ENCODE results near the gene MRPL55. TPM values are rescaled to one million over a fixed set of nuclear protein-coding genes. Genes with fewer than 3 reads are reported as not detected.

MRPL55 gene
- total RNA-seq, 1 donor from 2014 or later = 56.1 TPM

GRCh38 chr1:228147768-228148167 lies 38.7 kb upstream of the MRPL55 start:
- DNase-seq (ENCODE audit: low spot score) = no peak

- DNase-seq (ENCODE audit: low spot score) = no peak
These were observed 38.1 kb upstream of the MRPL55 start for GRCh38 chr1:228147151-228147693.

- no peak for DNase-seq (ENCODE audit: low spot score)
These were observed 37.5 kb upstream of the MRPL55 start for GRCh38 chr1:228146417-228147150.

- no peak for DNase-seq (ENCODE audit: low spot score)
These were observed 36.6 kb upstream of the MRPL55 start for GRCh38 chr1:228145463-228146416.

GRCh38 chr1:228144993-228145343 lies 35.9 kb upstream of the MRPL55 start:
- no peak for DNase-seq (ENCODE audit: low spot score)

- DNase-seq (ENCODE audit: low spot score) = no peak
These were observed 35.3 kb upstream of the MRPL55 start for GRCh38 chr1:228144193-228144992.

GRCh38 chr1:228143480-228144192 lies 34.5 kb upstream of the MRPL55 start:
- DNase-seq (ENCODE audit: low spot score) = no peak

GRCh38 chr1:228142701-228143136 lies 33.6 kb upstream of the MRPL55 start:
- DNase-seq (ENCODE audit: low spot score) = no peak

GRCh38 chr1:228142155-228142691 lies 33.1 kb upstream of the MRPL55 start:
- no peak for DNase-seq (ENCODE audit: low spot score)

- DNase-seq (ENCODE audit: low spot score) = no peak
These were observed 32.3 kb upstream of the MRPL55 start for GRCh38 chr1:228141226-228142044.

GRCh38 chr1:228140724-228141225 lies 31.7 kb upstream of the MRPL55 start:
- no peak for DNase-seq (ENCODE audit: low spot score)

GRCh38 chr1:228139931-228140723 lies 31.0 kb upstream of the MRPL55 start, which contains the start of gene GUK1:
Gene GUK1, plus strand, starts transcription at chr1:228140279. Its CDS starts 24 bp downstream, at chr1:228140303.
- DNase-seq (ENCODE audit: low spot score) = peak; percentile 100

GRCh38 chr1:228139406-228139930 lies 30.4 kb upstream of the MRPL55 start:
- DNase-seq (ENCODE audit: low spot score) = no peak

GRCh38 chr1:228136901-228137300 lies 27.8 kb upstream of the MRPL55 start:
- no peak for DNase-seq (ENCODE audit: low spot score)

- no peak for DNase-seq (ENCODE audit: low spot score)
These were observed 25.5 kb upstream of the MRPL55 start for GRCh38 chr1:228134591-228134990.

- DNase-seq (ENCODE audit: low spot score) = no peak
These were observed 22.7 kb upstream of the MRPL55 start for GRCh38 chr1:228131766-228132165.

GRCh38 chr1:228125185-228125584 lies 16.1 kb upstream of the MRPL55 start:
- no peak for DNase-seq (ENCODE audit: low spot score)

- DNase-seq (ENCODE audit: low spot score) = no peak
These were observed 14.4 kb upstream of the MRPL55 start for GRCh38 chr1:228123505-228123904.

Data from mucosa of gallbladder (tissue), 1 donor.